GM21717 (cell line): ENCODE results near the gene MTUS2.

Experiments used
- ATAC-seq: cut with Tn5 transposase; IDR thresholded peaks from one replicate; pipeline ENCODE4 v1.9.1; 2021; ENCODE audit warnings: mild to moderate bottlenecking, moderate library complexity; ENCODE audit not compliant: unreplicated experiment

MTUS2 gene

DNA sequence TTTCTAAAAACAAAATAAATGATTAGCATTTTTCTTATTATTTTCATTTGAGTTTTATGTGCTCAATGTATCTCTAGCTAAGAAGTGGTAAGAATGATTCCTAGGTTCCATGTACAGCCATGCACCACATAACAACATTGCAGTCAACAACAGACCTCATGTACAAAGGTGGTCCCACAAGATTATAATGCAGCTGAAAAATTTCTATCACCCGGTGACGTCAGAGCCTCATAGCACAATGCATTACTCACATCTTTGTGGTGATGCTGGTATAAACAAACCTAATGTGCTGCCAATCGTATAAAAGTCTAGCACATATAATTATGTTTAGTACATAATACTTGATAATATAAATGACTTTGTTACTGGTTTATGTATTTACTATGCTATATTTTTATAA is 654.9 kb downstream of the MTUS2 start:
- no peak for ATAC-seq

DNA sequence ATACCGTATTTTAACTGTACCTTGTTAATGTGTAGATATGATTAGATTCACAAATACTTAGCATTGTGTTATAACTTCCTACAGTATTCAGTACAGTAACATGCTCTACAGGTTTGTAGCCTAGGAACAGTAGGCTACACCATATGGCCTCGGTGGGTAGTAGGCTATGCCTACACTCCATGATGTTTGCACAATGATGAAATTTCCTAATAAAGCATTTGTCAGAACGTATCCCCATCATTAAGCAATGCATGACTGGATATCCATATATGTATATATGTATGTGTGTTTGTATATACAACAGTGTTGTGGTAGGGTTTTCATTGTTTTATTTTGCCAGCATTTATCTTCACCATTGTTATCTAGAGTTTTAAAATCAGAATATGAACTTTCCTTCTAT is 655.9 kb downstream of the MTUS2 start:
- no peak for ATAC-seq

DNA sequence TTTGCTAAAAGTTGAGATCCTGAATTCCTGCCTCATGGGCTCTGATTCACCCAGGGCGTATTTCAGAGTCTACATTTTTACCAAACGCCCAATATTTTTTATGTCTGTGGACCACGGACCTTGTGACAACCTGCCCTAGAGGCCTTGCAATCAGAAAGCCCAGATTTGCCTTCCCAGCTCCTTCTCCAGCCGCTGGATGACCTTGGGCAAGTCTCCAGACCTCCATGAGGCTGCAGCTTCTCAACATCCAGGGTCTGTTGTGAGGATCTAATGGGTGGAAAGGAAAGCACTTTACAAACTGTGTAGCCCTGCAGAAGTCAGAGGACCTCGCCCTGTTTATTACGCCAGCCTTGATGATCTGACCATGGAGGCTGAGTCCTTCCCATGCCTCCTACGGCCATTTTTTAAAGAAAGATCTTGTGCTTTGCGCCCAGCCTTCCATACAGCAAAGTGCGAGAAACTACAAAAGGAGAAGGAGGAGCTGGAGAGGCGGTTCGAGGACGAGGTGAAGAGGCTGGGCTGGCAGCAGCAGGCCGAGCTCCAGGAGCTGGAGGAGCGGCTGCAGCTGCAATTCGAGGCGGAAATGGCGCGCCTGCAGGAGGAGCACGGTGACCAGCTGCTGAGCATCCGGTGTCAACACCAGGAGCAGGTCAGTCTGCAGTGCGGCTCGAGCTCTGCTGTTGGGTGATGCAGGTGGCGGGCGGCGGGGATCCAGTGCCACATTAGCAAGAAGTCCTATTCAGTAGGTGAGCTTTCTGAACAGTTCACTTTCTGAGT is 659.8 kb downstream of the MTUS2 start:
- no peak for ATAC-seq

- no peak for ATAC-seq
These were observed 660.9 kb downstream of the MTUS2 start for GRCh38 chr13:29480893-29481525.

GRCh38 chr13:29481603-29482002 is 661.5 kb downstream of the MTUS2 start:
- no peak for ATAC-seq

DNA sequence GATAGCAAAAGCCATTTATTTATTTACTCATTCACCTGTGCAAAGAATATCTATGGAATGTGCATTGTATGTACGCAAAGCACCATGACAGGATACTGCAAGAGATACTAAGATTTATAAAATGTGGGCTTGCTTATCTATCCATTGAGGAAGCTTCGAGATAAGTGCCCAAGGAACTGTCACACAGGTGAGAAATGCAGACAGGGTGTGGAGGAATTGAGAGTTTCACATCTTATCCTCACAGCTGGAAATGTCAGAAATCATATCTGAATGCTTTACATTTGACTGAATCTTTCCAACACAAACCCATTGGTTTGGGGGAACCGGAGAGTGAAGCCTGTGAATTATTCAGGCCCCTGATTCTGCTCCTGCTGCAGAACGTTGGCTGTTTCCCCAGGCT is 662.4 kb downstream of the MTUS2 start:
- no peak for ATAC-seq

DNA sequence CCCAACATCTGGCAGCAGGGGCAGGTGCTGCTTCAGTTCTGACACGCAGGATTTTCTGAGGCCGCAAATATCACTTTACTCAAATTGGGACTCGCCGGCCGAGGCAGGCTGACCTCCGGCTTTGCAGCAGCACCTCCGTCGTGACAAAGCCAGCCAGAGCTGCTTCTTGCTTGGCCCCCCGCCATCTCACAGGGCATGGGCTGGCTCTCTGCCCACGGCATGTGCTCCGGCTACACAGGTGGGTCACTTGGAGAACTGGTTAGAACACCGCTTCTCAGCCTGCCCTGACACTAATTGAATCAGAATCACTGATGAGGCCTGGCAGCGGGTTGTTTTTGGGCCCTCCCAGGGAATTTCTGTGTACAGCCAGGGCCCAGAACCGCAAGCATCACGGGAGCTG is 663.1 kb downstream of the MTUS2 start:
- ATAC-seq, result no peak

- ATAC-seq, result no peak
These were observed 663.5 kb downstream of the MTUS2 start for GRCh38 chr13:29483623-29484022.

DNA sequence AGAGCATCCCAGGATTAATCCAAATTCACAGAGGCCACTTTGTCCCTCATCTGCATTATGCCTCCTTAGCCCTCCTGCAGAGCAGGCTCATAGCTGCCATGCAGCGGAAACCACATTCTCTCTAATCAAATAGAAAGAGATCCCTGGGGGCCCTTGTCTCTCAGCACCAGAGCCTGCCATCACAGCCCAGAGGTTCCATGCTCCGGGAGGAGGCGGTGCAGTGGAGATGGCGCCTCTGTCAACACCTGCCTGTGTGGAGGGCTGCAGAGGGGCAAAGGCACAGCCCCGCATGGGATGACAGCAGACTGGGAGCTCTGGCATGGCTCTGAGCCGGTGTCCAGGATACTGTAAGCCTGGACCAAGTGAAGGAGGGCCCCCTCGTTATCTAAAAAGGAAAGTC is 664.1 kb downstream of the MTUS2 start:
- no peak for ATAC-seq

DNA sequence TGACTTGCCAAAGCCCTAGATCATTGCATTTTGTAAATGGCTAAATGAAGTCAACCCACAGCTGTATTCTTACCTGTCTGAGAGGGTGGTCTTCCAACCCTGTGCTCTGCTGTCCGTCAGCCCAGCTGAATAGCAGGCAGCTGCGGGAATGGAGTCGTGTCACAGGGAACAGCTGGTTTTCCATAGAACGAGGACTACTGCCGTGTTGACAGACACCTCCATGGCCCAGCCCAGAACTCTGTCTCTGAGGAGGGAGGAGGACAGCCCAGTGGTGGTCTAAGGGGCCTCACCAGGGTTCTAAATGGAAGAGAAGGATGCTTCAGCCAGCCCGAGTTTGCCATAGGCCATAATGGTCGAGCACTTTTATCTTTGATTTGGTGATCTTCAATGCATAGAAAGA is 664.7 kb downstream of the MTUS2 start:
- ATAC-seq, result no peak

GRCh38 chr13:29486551-29486950 is 666.4 kb downstream of the MTUS2 start:
- no peak for ATAC-seq

- no peak for ATAC-seq
These were observed 667.6 kb downstream of the MTUS2 start for GRCh38 chr13:29487466-29488454.

DNA sequence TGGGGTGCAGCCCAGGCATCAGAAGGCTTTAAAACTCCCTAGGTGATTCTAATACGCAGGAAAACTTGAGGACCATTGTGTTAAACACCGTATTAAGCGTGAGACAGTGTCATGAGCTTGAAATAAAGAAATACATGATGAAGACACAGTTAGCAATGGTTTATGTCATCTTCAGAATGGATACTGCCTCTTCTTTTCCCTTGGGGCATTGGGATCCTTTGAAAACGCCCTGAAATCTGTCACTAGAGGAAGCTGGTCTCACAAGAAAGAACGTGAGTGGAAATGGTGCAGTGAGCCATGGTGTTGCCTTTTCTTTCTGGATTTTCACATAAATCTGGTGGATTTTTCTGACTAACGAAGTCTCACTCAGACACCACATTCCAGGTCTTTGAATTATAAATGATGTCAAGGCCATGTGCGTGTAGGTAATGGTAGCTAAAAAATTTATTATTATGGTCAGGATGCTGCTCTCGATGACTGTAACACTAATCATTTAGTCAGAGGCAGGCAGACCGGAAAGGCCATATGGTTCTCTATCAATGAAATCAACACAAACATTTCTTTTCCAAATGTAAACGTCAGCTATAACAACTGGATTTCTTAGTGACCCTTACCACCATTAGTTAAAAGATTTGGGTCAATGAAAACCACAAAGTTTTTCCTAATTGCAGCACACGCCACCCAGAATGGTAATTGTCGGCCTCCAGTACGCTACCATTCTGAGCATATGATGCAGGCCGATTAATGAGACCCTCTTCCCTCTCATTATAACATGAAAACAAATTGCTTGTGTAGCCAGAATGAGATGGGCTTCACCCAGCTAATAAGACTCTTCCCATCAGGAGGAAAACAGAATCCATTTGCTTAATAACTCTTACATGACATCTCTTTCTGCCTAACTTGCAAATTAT is 669.8 kb downstream of the MTUS2 start:
- ATAC-seq, result no peak

- no peak for ATAC-seq
These were observed 670.4 kb downstream of the MTUS2 start for GRCh38 chr13:29490561-29490885.

DNA sequence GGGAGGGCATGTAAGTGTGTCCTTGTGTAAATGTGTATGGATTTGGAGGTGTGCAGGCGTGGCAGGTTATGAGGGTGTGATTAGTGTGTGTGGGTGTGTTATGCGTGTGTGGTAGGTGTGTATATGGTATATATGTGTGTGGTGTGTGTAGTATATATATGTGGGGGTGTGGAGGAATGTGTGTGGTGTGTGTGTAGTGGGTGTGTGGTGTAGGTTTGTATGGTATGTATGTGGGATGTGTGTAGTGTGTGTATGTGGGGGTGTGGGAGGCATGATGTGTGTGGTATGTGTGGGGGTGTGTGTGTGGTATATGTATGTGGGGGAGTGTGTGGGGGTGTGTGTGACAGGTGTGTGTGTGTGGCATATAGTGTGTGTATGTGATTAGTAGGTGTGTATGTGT is 671.1 kb downstream of the MTUS2 start:
- ATAC-seq, result no peak

DNA sequence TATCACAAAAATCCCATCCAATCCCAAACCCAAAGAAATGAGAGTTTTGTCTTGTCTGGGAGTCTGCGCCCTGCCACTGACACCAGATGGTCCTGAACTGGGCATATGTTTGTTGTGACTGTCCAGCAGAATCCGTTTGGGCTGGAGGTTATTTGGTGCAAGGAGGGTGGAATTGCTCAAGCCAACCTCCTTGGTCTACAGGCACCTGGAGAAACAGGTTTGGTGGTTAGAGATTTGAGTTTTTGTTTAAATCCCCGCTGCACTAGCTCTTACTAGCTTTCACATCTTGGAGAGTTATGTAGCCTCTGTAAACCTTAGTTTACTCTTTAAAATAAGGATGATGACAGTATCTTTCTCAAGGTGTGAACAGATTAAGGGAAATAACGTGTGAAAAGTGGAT is 673.7 kb downstream of the MTUS2 start:
- ATAC-seq, result no peak

GRCh38 chr13:29494520-29494919 is 674.4 kb downstream of the MTUS2 start:
- ATAC-seq, result no peak

DNA sequence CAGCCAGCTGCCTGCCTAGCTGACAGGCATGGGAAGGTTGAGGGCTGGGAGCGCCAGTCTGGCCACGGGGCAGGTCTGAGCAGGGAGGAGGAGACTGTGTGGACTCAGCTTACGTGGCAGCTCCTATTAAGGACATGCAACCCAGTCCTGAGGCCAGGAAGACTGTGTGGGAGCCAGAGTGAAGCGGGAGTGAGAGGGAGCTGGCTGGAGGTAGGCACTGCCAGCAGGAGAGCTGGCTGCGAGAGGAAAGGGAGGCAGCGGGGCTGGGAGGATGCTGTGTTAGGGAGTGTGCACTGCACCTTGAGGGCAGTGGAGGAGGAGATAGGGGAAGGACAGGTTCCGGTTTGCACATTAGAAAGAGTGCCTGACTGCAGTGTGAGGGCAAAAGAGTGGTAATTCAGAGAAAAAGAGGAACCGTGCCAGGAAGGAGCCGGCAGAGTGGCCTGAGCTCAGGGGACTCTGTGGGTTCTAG is 676.1 kb downstream of the MTUS2 start:
- peak; percentile 55 for ATAC-seq

DNA sequence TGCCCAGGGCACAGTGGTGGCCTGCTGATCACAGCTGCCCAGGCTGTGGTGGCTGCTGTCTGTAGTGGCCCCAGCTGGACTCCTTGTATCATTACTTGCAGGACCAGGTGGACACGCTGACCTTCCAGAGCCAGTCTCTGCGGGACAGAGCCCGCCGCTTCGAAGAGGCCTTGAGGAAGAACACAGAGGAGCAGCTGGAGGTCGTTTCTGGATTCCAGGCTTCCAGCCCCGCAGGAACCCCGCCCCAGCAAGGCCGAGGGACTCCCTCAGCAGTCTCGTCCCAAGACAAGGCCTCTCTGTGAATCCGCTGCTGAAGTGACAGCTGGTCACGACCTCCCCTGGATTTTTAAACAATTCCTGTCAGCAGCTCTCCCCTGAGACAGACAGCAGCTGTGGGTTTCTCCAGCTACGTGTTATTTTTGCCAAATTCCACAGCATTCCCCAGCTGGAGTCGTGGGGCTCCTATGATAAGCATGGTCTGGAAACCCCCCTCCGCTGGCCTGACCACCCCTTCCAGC is 677.1 kb downstream of the MTUS2 start:
- no peak for ATAC-seq

- no peak for ATAC-seq
These were observed 678.4 kb downstream of the MTUS2 start for GRCh38 chr13:29498426-29499040.
